PC-3 (cell line): ENCODE results near the gene IL10.

Experiments
- CTCF ChIP-seq: fragments of 300-600 bp; sonication (generic); conservative IDR thresholded peaks from 2 replicates; pipeline ENCODE4 v1.5.1; 2017; ENCODE audit warnings: antibody characterized with exemption, low read depth, mild to moderate bottlenecking, low read length
- EZH2 ChIP-seq: fragments of 300-600 bp; sonication (generic); IDR thresholded peaks from one replicate; pipeline ENCODE4 v1.6.1; 2017; ENCODE audit warnings: antibody characterized with exemption, mild to moderate bottlenecking, low read length; ENCODE audit not compliant: unreplicated experiment
- EZH2phosphoT487 ChIP-seq: fragments of 300-600 bp; sonication (generic); IDR thresholded peaks from 2 replicates; pipeline ENCODE4 v1.6.1; 2018; ENCODE audit warnings: mild to moderate bottlenecking, antibody characterized with exemption, low read length, borderline replicate concordance

GRCh38 chr1:206723462-206723804, 48.9 kb downstream of the IL10 start:
- no peak for TF ChIP-seq CTCF
- TF ChIP-seq EZH2: no peak
- no peak for TF ChIP-seq EZH2phosphoT487
